Fibroblast of upper back skin (primary cell): ENCODE results near the gene PANK1.
A peak's percentile ranks its signal among the peaks of the same experiment; 100 is the strongest.

Experiments
- DNase-seq: peaks from one replicate; pipeline ENCODE4 v3.0.0-alpha.2; 2013

PANK1 gene

GRCh38 chr10:89644967-89645741, at the start of gene PANK1:
PANK1 (minus strand) TSS chr10:89645242; CDS start chr10:89644891, 351 bp downstream.
- DNase-seq = peak; percentile 76

GRCh38 chr10:89693176-89693575, 48.1 kb upstream of the PANK1 start:
- DNase-seq = no peak

- DNase-seq = no peak
Observed at GRCh38 chr10:89692416-89692815, 47.4 kb upstream of the PANK1 start.

- no peak for DNase-seq
Observed at GRCh38 chr10:89690027-89690426, 45.0 kb upstream of the PANK1 start.

GRCh38 chr10:89685936-89686335, 40.9 kb upstream of the PANK1 start:
- DNase-seq = no peak

- DNase-seq = peak; percentile 22
Observed at GRCh38 chr10:89684604-89685003, 39.6 kb upstream of the PANK1 start.

- no peak for DNase-seq
Observed at GRCh38 chr10:89683883-89684282, 38.8 kb upstream of the PANK1 start.

- no peak for DNase-seq
Observed at GRCh38 chr10:89679986-89680385, 34.9 kb upstream of the PANK1 start.

GRCh38 chr10:89677341-89677740, 32.3 kb upstream of the PANK1 start:
- DNase-seq = no peak

- DNase-seq = no peak
Observed at GRCh38 chr10:89670926-89671325, 25.9 kb upstream of the PANK1 start.

- no peak for DNase-seq
Observed at GRCh38 chr10:89669985-89670384, 24.9 kb upstream of the PANK1 start.

- DNase-seq = no peak
Observed at GRCh38 chr10:89668386-89669071, 23.5 kb upstream of the PANK1 start.

GRCh38 chr10:89666138-89666537, 21.1 kb upstream of the PANK1 start:
- DNase-seq = no peak

GRCh38 chr10:89665302-89665701, 20.3 kb upstream of the PANK1 start:
- no peak for DNase-seq

GRCh38 chr10:89664203-89664602, 19.2 kb upstream of the PANK1 start:
- DNase-seq = no peak

- peak; percentile 12 for DNase-seq
Observed at GRCh38 chr10:89663144-89663543, 18.1 kb upstream of the PANK1 start.

GRCh38 chr10:89662596-89662995, 17.6 kb upstream of the PANK1 start:
- no peak for DNase-seq

- peak; percentile 95 for DNase-seq
Observed at GRCh38 chr10:89659143-89660131, 14.4 kb upstream of the PANK1 start.

GRCh38 chr10:89657302-89657701, 12.3 kb upstream of the PANK1 start:
- no peak for DNase-seq

GRCh38 chr10:89655722-89656121, 10.7 kb upstream of the PANK1 start:
- no peak for DNase-seq

- peak; percentile 93 for DNase-seq
Observed at GRCh38 chr10:89653410-89653869, 8.4 kb upstream of the PANK1 start.

GRCh38 chr10:89652806-89653370, 7.8 kb upstream of the PANK1 start:
- no peak for DNase-seq
